ENCODE results near the gene GMPR2. TPM values are rescaled to one million over a fixed set of nuclear protein-coding genes. Genes with fewer than 3 reads are reported as not detected.

GMPR2 gene
- total and polyA plus RNA-seq, 10 donors = 42.2 to 85.6 (median 62.8) TPM

GRCh38 chr14:24188251-24189058 lies 44.3 kb upstream of the GMPR2 start, which contains the start of gene IPO4:
IPO4 (minus strand) TSS chr14:24188816; CDS start chr14:24188787, 29 bp downstream.
- intact Hi-C loops (cut with DNase I; ENCODE audit: low total_unique reads) = no loop called here

GRCh38 chr14:24189059-24189375 lies 43.7 kb upstream of the GMPR2 start:
- H3K9me3 ChIP-seq = no peaks in the 10 kb centered on the region
- H3K4me1 ChIP-seq = peaks cover 15 to 67% (median 29%) of the 10 kb centered on the region in 6 donors
- DNase-seq = no peak
- intact Hi-C loops (cut with DNase I; ENCODE audit: low total_unique reads) = no loop called here
- peaks cover 0 to 65% (median 39%) of the 10 kb centered on the region in 6 donors for H3K36me3 ChIP-seq
- H3K4me3 ChIP-seq = peak overlapping the region; percentile 64 to 90 (median 78)
- no peak for TF ChIP-seq CTCF (IDR thresholded peaks at IDR 0.05 in 8 of 11, conservative IDR thresholded peaks at IDR 0.05 in 3 of 11)
- no peak for TF ChIP-seq POLR2A (IDR thresholded peaks at IDR 0.05)
- TF ChIP-seq POLR2AphosphoS5 (IDR thresholded peaks at IDR 0.05) = no peak
- 0 to 2% (median 1%) methylated on average over 3 of the region's 3 CpGs for WGBS, 5 donors
- peak overlapping the region; percentile 1 to 87 (median 69) for H3K27ac ChIP-seq
- no peaks in the 10 kb centered on the region for H3K27me3 ChIP-seq (replicated peaks in 1 of 7)

More at GRCh38 chr14:24188251-24189058, 44.3 kb upstream of the GMPR2 start, which contains the start of gene IPO4:
- peaks cover 13 to 63% (median 27%) of the 10 kb centered on the region in 6 donors for H3K4me1 ChIP-seq
- peaks cover 0 to 70% (median 44%) of the 10 kb centered on the region in 6 donors for H3K36me3 ChIP-seq
- H3K27ac ChIP-seq = peak within 1 kb of the TSS; percentile 47 to 87 (median 69)
- H3K9me3 ChIP-seq = no peaks in the 10 kb centered on the region
- 0 to 1% (median 0%) methylated on average over 45 to 65 of the region's 65 CpGs for WGBS, 5 donors
- DNase-seq = peak; percentile 97
- H3K27me3 ChIP-seq (replicated peaks in 1 of 7) = no peaks in the 10 kb centered on the region
- TF ChIP-seq POLR2AphosphoS5 (IDR thresholded peaks at IDR 0.05) (peak; percentile 88 to 89 (median 89)), POLR2A (IDR thresholded peaks at IDR 0.05) (peak in 2 of 3 donors; percentile 19 to 49), CTCF (IDR thresholded peaks at IDR 0.05 in 8 of 11, conservative IDR thresholded peaks at IDR 0.05 in 3 of 11) (peak in 1 of 11 experiments; percentile 17)
- H3K4me3 ChIP-seq = peak within 1 kb of the TSS; percentile 64 to 90 (median 78)

GRCh38 chr14:24189460-24189859 lies 43.3 kb upstream of the GMPR2 start:
- H3K27ac ChIP-seq = peak overlapping the region in 6 of 8 donors; percentile 10 to 87 (median 77)
- intact Hi-C loops (cut with DNase I; ENCODE audit: low total_unique reads) = no loop called here
- 91 to 96% (median 93%) methylated on average over 9 of the region's 9 CpGs for WGBS, 5 donors
- H3K9me3 ChIP-seq = no peaks in the 10 kb centered on the region
- TF ChIP-seq CTCF (IDR thresholded peaks at IDR 0.05 in 8 of 11, conservative IDR thresholded peaks at IDR 0.05 in 3 of 11) (no peak), POLR2AphosphoS5 (IDR thresholded peaks at IDR 0.05) (no peak), POLR2A (IDR thresholded peaks at IDR 0.05) (no peak)
- no peaks in the 10 kb centered on the region for H3K27me3 ChIP-seq (replicated peaks in 1 of 7)
- no peak for DNase-seq
- H3K36me3 ChIP-seq = peaks cover 0 to 60% (median 34%) of the 10 kb centered on the region in 6 donors
- peaks cover 19 to 72% (median 34%) of the 10 kb centered on the region in 6 donors for H3K4me1 ChIP-seq
- H3K4me3 ChIP-seq = peak overlapping the region in 1 of 8 donors; percentile 80

- Histone ChIP-seq H3K9me3 (no peaks in the 10 kb centered on the region), H3K27me3 (replicated peaks in 1 of 7) (no peaks in the 10 kb centered on the region), H3K4me1 (peaks cover 22 to 80% (median 41%) of the 10 kb centered on the region in 6 donors), H3K27ac (no peak overlapping the region), H3K4me3 (no peak overlapping the region), H3K36me3 (peaks cover 0 to 51% (median 25%) of the 10 kb centered on the region in 6 donors)
- TF ChIP-seq CTCF (IDR thresholded peaks at IDR 0.05 in 8 of 11, conservative IDR thresholded peaks at IDR 0.05 in 3 of 11) = no peak
- TF ChIP-seq POLR2AphosphoS5 (IDR thresholded peaks at IDR 0.05) = no peak
- no peak for TF ChIP-seq POLR2A (IDR thresholded peaks at IDR 0.05)
- WGBS, 5 donors = 93 to 96% (median 94%) methylated on average over 10 of the region's 10 CpGs
- no peak for DNase-seq
- intact Hi-C loops (cut with DNase I; ENCODE audit: low total_unique reads) = no loop called here
These were observed 42.3 kb upstream of the GMPR2 start for GRCh38 chr14:24190416-24190815.

All from spleen (tissue), 11 donors.